GM18498 (cell line): ENCODE measurements around the gene NTPCR.
"Not testable (repeated sequence)": the region's sequence is repeated elsewhere in the genome, so short reads cannot be mapped to it uniquely, and the experiment has no call there.

ENCODE experiments used
- ATAC-seq: cut with Tn5 transposase; IDR thresholded peaks from one replicate; pipeline ENCODE4 v1.9.1; 2021; ENCODE audit warnings: mild to moderate bottlenecking, moderate library complexity; ENCODE audit not compliant: unreplicated experiment

NTPCR gene

GRCh38 chr1:232925421-232926220 lies 24.8 kb upstream of the NTPCR start:
- ATAC-seq: no peak

GRCh38 chr1:232927166-232927565 lies 23.2 kb upstream of the NTPCR start:
- not testable (repeated sequence) for ATAC-seq

GRCh38 chr1:232927830-232928505 lies 22.4 kb upstream of the NTPCR start:
- no peak for ATAC-seq

GRCh38 chr1:232932486-232933425 lies 17.7 kb upstream of the NTPCR start:
- ATAC-seq: no peak

- ATAC-seq: no peak
Observed at GRCh38 chr1:232936941-232937340, 13.5 kb upstream of the NTPCR start.

- no peak for ATAC-seq
Observed at GRCh38 chr1:232937741-232938375, 12.6 kb upstream of the NTPCR start.

- ATAC-seq: no peak
Observed at GRCh38 chr1:232938926-232939325, 11.5 kb upstream of the NTPCR start.

GRCh38 chr1:232939748-232940147 lies 10.7 kb upstream of the NTPCR start:
- ATAC-seq: no peak

GRCh38 chr1:232940262-232940661 lies 10.1 kb upstream of the NTPCR start:
- peak; percentile 49 for ATAC-seq

- no peak for ATAC-seq
Observed at GRCh38 chr1:232942413-232943294, 7.8 kb upstream of the NTPCR start.

- ATAC-seq: peak; percentile 60
Observed at GRCh38 chr1:232943679-232944252, 6.6 kb upstream of the NTPCR start.

GRCh38 chr1:232944347-232944746 lies 6.1 kb upstream of the NTPCR start:
- no peak for ATAC-seq

- no peak for ATAC-seq
Observed at GRCh38 chr1:232949636-232950196, 695 bp upstream of the NTPCR start.

GRCh38 chr1:232951180-232951579 lies 769 bp downstream of the NTPCR start:
- ATAC-seq: no peak

GRCh38 chr1:232951605-232952004 lies 1.2 kb downstream of the NTPCR start:
- ATAC-seq: no peak

GRCh38 chr1:232952514-232953499 lies 2.4 kb downstream of the NTPCR start:
- ATAC-seq: peak; percentile 68

- ATAC-seq: no peak
Observed at GRCh38 chr1:232954594-232955365, 4.4 kb downstream of the NTPCR start.
